HG02885 (cell line): Measurements from ENCODE around the gene IQGAP1.

Source experiments
- ATAC-seq: cut with Tn5 transposase; IDR thresholded peaks from one replicate; pipeline ENCODE4 v1.9.1; 2021; ENCODE audit warnings: mild to moderate bottlenecking; ENCODE audit not compliant: unreplicated experiment, poor library complexity

Gene IQGAP1

GRCh38 chr15:90427185-90427584, 39.1 kb downstream of the IQGAP1 start:
- ATAC-seq = no peak

- no peak for ATAC-seq
These were observed 44.2 kb downstream of the IQGAP1 start for GRCh38 chr15:90432253-90432652.

- no peak for ATAC-seq
These were observed 47.8 kb downstream of the IQGAP1 start for GRCh38 chr15:90435652-90436337.

- no peak for ATAC-seq
These were observed 48.9 kb downstream of the IQGAP1 start for GRCh38 chr15:90436952-90437351.

GRCh38 chr15:90437516-90437915, 49.5 kb downstream of the IQGAP1 start:
- ATAC-seq = no peak

GRCh38 chr15:90439946-90440345, 51.9 kb downstream of the IQGAP1 start:
- no peak for ATAC-seq

- ATAC-seq = no peak
These were observed 53.0 kb downstream of the IQGAP1 start for GRCh38 chr15:90441027-90441426.

- no peak for ATAC-seq
These were observed 54.4 kb downstream of the IQGAP1 start for GRCh38 chr15:90442423-90442822.

GRCh38 chr15:90449206-90449735, 61.2 kb downstream of the IQGAP1 start:
- ATAC-seq = no peak

- no peak for ATAC-seq
These were observed 63.2 kb downstream of the IQGAP1 start for GRCh38 chr15:90451053-90451850.

- ATAC-seq = no peak
These were observed 68.2 kb downstream of the IQGAP1 start for GRCh38 chr15:90456236-90456635.

- no peak for ATAC-seq
These were observed 70.0 kb downstream of the IQGAP1 start for GRCh38 chr15:90458061-90458460.

GRCh38 chr15:90459368-90459767, 71.3 kb downstream of the IQGAP1 start:
- ATAC-seq = no peak

- no peak for ATAC-seq
These were observed 72.2 kb downstream of the IQGAP1 start for GRCh38 chr15:90460142-90460824.

- no peak for ATAC-seq
These were observed 75.3 kb downstream of the IQGAP1 start for GRCh38 chr15:90463381-90463780.

- ATAC-seq = no peak
These were observed 77.3 kb downstream of the IQGAP1 start for GRCh38 chr15:90465140-90465929.

GRCh38 chr15:90465930-90466567, 78.0 kb downstream of the IQGAP1 start:
- ATAC-seq = no peak

GRCh38 chr15:90469723-90470122, 81.7 kb downstream of the IQGAP1 start:
- no peak for ATAC-seq

- ATAC-seq = no peak
These were observed 82.4 kb downstream of the IQGAP1 start for GRCh38 chr15:90470453-90470852.

GRCh38 chr15:90471126-90471525, 83.1 kb downstream of the IQGAP1 start:
- ATAC-seq = no peak
